H9 (cell line): ENCODE results near the gene TCF7L2. TPM values are rescaled to one million over a fixed set of nuclear protein-coding genes. Genes with fewer than 3 reads are reported as not detected.

Source experiments
- DNase-seq: peaks from one replicate; pipeline ENCODE4 v3.0.0-alpha.2; 2017
- H2AFZ ChIP-seq: one replicate; pipeline ENCODE4 v1.6.1; 2013; ENCODE audit warnings: mild to moderate bottlenecking, low read length, control low read depth, moderate library complexity
- H2AK5ac ChIP-seq: 2 replicates; pipeline ENCODE4 v1.6.1; 2013; ENCODE audit warnings: low read length, control low read depth, mixed read lengths; ENCODE audit not compliant: insufficient read length
- H2BK120ac ChIP-seq: one replicate; pipeline ENCODE4 v1.6.1; 2013; ENCODE audit warnings: low read depth, mild to moderate bottlenecking, low read length, control low read depth, inconsistent platforms; ENCODE audit not compliant: poor library complexity, severe bottlenecking
- H2BK12ac ChIP-seq: 2 replicates; pipeline ENCODE4 v1.6.1; 2013; ENCODE audit warnings: low read length, control low read depth, mixed read lengths, low read depth; ENCODE audit not compliant: insufficient read length
- H2BK15ac ChIP-seq: 2 replicates; pipeline ENCODE4 v1.6.1; 2013; ENCODE audit warnings: low read depth, low read length, control low read depth
- H2BK20ac ChIP-seq: one replicate; pipeline ENCODE4 v1.6.1; 2013; ENCODE audit warnings: low read depth, mild to moderate bottlenecking, low read length, control low read depth, inconsistent platforms; ENCODE audit not compliant: poor library complexity, severe bottlenecking
- H2BK5ac ChIP-seq: 2 replicates; pipeline ENCODE4 v1.6.1; 2013; ENCODE audit warnings: low read length, control low read depth, mixed read lengths; ENCODE audit not compliant: insufficient read length
- H3K14ac ChIP-seq: 2 replicates; pipeline ENCODE4 v1.6.1; 2013; ENCODE audit warnings: low read length, control low read depth; ENCODE audit not compliant: insufficient read depth
- H3K18ac ChIP-seq: 2 replicates; pipeline ENCODE4 v1.6.1; 2013; ENCODE audit warnings: low read depth, mild to moderate bottlenecking, mixed read lengths, low read length, control low read depth; ENCODE audit not compliant: insufficient read length
- H3K23ac ChIP-seq: 2 replicates; pipeline ENCODE4 v1.6.1; 2013; ENCODE audit warnings: low read length, control low read depth, mixed read lengths, low read depth; ENCODE audit not compliant: insufficient read length
- H3K23me2 ChIP-seq: 2 replicates; pipeline ENCODE4 v1.6.1; 2013; ENCODE audit warnings: low read depth, mild to moderate bottlenecking, mixed read lengths, low read length, control low read depth; ENCODE audit not compliant: insufficient read length, poor library complexity, severe bottlenecking
- H3K27ac ChIP-seq: 2 replicates; pipeline ENCODE4 v1.5.1; 2013; ENCODE audit warnings: low read length, control low read depth, mixed read lengths, low read depth; ENCODE audit not compliant: insufficient read length
- H3K27me3 ChIP-seq: 2 replicates; pipeline ENCODE4 v1.6.1; 2013; ENCODE audit warnings: low read length, control low read depth, inconsistent platforms; ENCODE audit not compliant: insufficient read depth
- H3K4ac ChIP-seq: 2 replicates; pipeline ENCODE4 v1.6.1; 2013; ENCODE audit warnings: low read depth, mild to moderate bottlenecking, control low read depth, inconsistent platforms, low read length, moderate library complexity
- H3K4me1 ChIP-seq: 2 replicates; pipeline ENCODE4 v1.6.1; 2013; ENCODE audit warnings: low read length, control low read depth, inconsistent platforms; ENCODE audit not compliant: insufficient read depth
- H3K4me2 ChIP-seq: 2 replicates; pipeline ENCODE4 v1.6.1; 2013; ENCODE audit warnings: low read length, control low read depth, mixed read lengths; ENCODE audit not compliant: insufficient read length, insufficient read depth
- H3K56ac ChIP-seq: 2 replicates; pipeline ENCODE4 v1.6.1; 2013; ENCODE audit warnings: low read depth, mild to moderate bottlenecking, mixed read lengths, low read length, control low read depth; ENCODE audit not compliant: insufficient read length
- H3K79me1 ChIP-seq: 2 replicates; pipeline ENCODE4 v1.6.1; 2013; ENCODE audit warnings: low read depth, mild to moderate bottlenecking, moderate library complexity, low read length, control low read depth, inconsistent platforms; ENCODE audit not compliant: insufficient read depth, poor library complexity, severe bottlenecking
- H3K79me2 ChIP-seq: 2 replicates; pipeline ENCODE4 v1.6.1; 2013; ENCODE audit warnings: low read length, control low read depth, inconsistent platforms; ENCODE audit not compliant: insufficient read depth
- H3K9ac ChIP-seq: 2 replicates; pipeline ENCODE4 v1.6.1; 2013; ENCODE audit warnings: low read length, control low read depth, mixed read lengths; ENCODE audit not compliant: insufficient read length; ENCODE audit errors: extremely low read depth
- H3K9me3 ChIP-seq: one replicate; pipeline ENCODE4 v1.6.1; 2013; ENCODE audit warnings: low read depth, low read length, inconsistent platforms; ENCODE audit not compliant: control insufficient read depth
- H3T11ph ChIP-seq: one replicate; pipeline ENCODE4 v1.6.1; 2013; ENCODE audit warnings: mild to moderate bottlenecking, low read length, control low read depth, inconsistent platforms
- H4K20me1 ChIP-seq: one replicate; pipeline ENCODE4 v1.6.1; 2013; ENCODE audit not compliant: control insufficient read depth, insufficient read length, insufficient read depth
- H4K5ac ChIP-seq: 2 replicates; pipeline ENCODE4 v1.6.1; 2013; ENCODE audit warnings: low read depth, mild to moderate bottlenecking, mixed read lengths, low read length, control low read depth; ENCODE audit not compliant: insufficient read length
- H4K8ac ChIP-seq: replicated peaks from 2 replicates; pipeline ENCODE4 v1.6.1; 2013; ENCODE audit warnings: low read length, control low read depth, mixed read lengths, low read depth; ENCODE audit not compliant: insufficient read length
- H4K91ac ChIP-seq: 2 replicates; pipeline ENCODE4 v1.6.1; 2013; ENCODE audit warnings: low read depth, mild to moderate bottlenecking, moderate library complexity, mixed read lengths, low read length, control low read depth; ENCODE audit not compliant: insufficient read length
- H3K27ac Mint-ChIP-seq, 3 experiments: 2 replicates in 2 of 3; 3 replicates in 1 of 3; pipeline ENCODE4 v1.8.0; 2020 to 2021; ENCODE audit warnings: mixed read lengths in 3 of 3, mild to moderate bottlenecking in 1 of 3, moderate library complexity in 1 of 3
- H3K27me3 Mint-ChIP-seq: 2 replicates; pipeline ENCODE4 v1.8.0; 2021; ENCODE audit warnings: low read depth, mild to moderate bottlenecking, moderate library complexity, mixed read lengths
- H3K36me3 Mint-ChIP-seq, 3 experiments: 2 replicates in 2 of 3; 3 replicates in 1 of 3; pipeline ENCODE4 v1.8.0; 2020 to 2021; ENCODE audit warnings: low read depth in 3 of 3, mixed read lengths in 3 of 3; ENCODE audit not compliant: insufficient read depth in 1 of 3
- H3K4me1 Mint-ChIP-seq, 2 experiments: 2 replicates each; pipeline ENCODE4 v1.8.0; 2020; ENCODE audit warnings: mixed read lengths in 2 of 2
- H3K4me3 Mint-ChIP-seq, 2 experiments: 2 replicates in 1 of 2; 3 replicates in 1 of 2; pipeline ENCODE4 v1.8.0; 2020 to 2021; ENCODE audit warnings: mild to moderate bottlenecking in 2 of 2, mixed read lengths in 2 of 2, moderate library complexity in 1 of 2
- H3K9me3 Mint-ChIP-seq, 2 experiments: 2 replicates in 1 of 2; 3 replicates in 1 of 2; pipeline ENCODE4 v1.8.0; 2020; ENCODE audit warnings: mild to moderate bottlenecking in 2 of 2, mixed read lengths in 2 of 2, moderate library complexity in 1 of 2
- CTCF ChIP-seq: fragments of 200-600 bp; sonication (generic); conservative IDR thresholded peaks from 3 replicates; pipeline ENCODE4 v1.8.0; 2021; ENCODE audit warnings: antibody characterized with exemption, mild to moderate bottlenecking
- WGBS: extraction: QIAGEN DNeasy Blood & Tissue Kit; methylation state at CpG from one replicate; pipeline ENCODE4 v1.1.7; 2013; ENCODE audit warnings: missing lambda C conversion rate, low lambda C conversion rate, mixed read lengths; ENCODE audit not compliant: insufficient read length; ENCODE audit errors: extremely low coverage; 5-methylcytosine and 5-hydroxymethylcytosine counted together
- total RNA-seq: library from RNA; stranded (reverse); gene quantifications from 2 replicates; pipeline ENCODE4 v1.2.1, GENCODE V29; 2021

TCF7L2 gene
- total RNA-seq, 1 experiment from 2014 or later, result 71.1 TPM

- Histone ChIP-seq H4K8ac (no peak overlapping the region), H3K79me2 (no peaks in the 10 kb centered on the region), H3K4ac (no peak overlapping the region), H4K20me1 (no peaks in the 10 kb centered on the region), H4K91ac (no peak overlapping the region), H3K79me1 (no peaks in the 10 kb centered on the region), H2BK5ac (no peak overlapping the region), H3K23me2 (no peaks in the 10 kb centered on the region), H3K9ac (no peak overlapping the region), H3K9me3 (no peaks in the 10 kb centered on the region), H3K27me3 (no peaks in the 10 kb centered on the region), H3K14ac (no peak overlapping the region), H3K4me2 (no peak overlapping the region), H3T11ph (no peak overlapping the region), H2BK120ac (no peak overlapping the region), H4K5ac (no peak overlapping the region), H2AK5ac (no peak overlapping the region), H2BK15ac (no peak overlapping the region), H3K18ac (no peak overlapping the region), H3K4me1 (peaks cover 5% of the 10 kb centered on the region), H2AFZ (no peak overlapping the region), H3K23ac (no peak overlapping the region), H3K27ac (no peak overlapping the region), H2BK20ac (no peak overlapping the region), H2BK12ac (no peak overlapping the region), H3K56ac (no peak overlapping the region)
- no peaks in the 10 kb centered on the region for H3K36me3 Mint-ChIP-seq
- WGBS, result no CpG with 5 or more reads among the region's 17 CpGs
- TF ChIP-seq CTCF, result no peak
- peaks cover 2% of the 10 kb centered on the region; the same call in 1 of the 2 replicates for H3K27me3 Mint-ChIP-seq
- no peaks in the 10 kb centered on the region for H3K9me3 Mint-ChIP-seq
- H3K4me3 Mint-ChIP-seq, result no peak overlapping the region
- peaks cover 42 to 48% of the 10 kb centered on the region in 2 experiments for H3K4me1 Mint-ChIP-seq
- H3K27ac Mint-ChIP-seq, result no peak overlapping the region; a peak in 1 of 7 replicates
- DNase-seq, result no peak
Measured at GRCh38 chr10:113175756-113176651, 226.0 kb downstream of the TCF7L2 start.
